ENCODE results near the gene CKAP2L.

DNA sequence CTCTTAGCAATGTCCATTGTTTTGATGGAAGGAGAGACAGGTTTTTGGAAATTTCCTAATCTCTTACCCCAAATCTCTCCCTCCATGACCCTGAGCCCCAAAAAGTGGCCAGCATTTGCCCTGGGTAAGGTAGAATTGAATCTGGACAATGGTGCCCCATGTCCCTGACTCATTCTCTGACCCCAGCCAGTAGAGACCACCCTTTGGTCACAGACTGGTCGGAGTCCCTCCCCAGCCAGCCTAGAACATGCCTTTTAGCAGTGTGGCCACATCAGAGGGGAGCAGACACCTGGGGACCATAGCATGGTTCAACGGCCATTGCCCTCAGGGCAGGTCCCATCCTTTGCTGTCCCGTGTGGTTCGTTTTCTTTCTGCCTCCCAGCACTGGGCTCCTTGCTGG is 50.1 kb downstream of the CKAP2L start:
- no peak for TF ChIP-seq POLR2A (IDR thresholded peaks at IDR 0.05)
- TF ChIP-seq, protein P1, sequence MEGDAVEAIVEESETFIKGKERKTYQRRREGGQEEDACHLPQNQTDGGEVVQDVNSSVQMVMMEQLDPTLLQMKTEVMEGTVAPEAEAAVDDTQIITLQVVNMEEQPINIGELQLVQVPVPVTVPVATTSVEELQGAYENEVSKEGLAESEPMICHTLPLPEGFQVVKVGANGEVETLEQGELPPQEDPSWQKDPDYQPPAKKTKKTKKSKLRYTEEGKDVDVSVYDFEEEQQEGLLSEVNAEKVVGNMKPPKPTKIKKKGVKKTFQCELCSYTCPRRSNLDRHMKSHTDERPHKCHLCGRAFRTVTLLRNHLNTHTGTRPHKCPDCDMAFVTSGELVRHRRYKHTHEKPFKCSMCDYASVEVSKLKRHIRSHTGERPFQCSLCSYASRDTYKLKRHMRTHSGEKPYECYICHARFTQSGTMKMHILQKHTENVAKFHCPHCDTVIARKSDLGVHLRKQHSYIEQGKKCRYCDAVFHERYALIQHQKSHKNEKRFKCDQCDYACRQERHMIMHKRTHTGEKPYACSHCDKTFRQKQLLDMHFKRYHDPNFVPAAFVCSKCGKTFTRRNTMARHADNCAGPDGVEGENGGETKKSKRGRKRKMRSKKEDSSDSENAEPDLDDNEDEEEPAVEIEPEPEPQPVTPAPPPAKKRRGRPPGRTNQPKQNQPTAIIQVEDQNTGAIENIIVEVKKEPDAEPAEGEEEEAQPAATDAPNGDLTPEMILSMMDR (IDR thresholded peaks at IDR 0.05) = no peak
